Gastroesophageal sphincter (tissue), 3 donors: ENCODE results near the gene FBXW5.

Experiments
- CTCF ChIP-seq, 4 experiments: fragments of 200-600 bp in 2 of 4; fragments of 450-650 bp in 2 of 4; sonication (generic) in 1 of 4; IDR thresholded peaks; one replicate each; pipeline ENCODE4 v1.5.1; 2017 to 2019; ENCODE audit warnings: antibody characterized with exemption in 4 of 4, mild to moderate bottlenecking in 2 of 4, moderate library complexity in 2 of 4
- POLR2AphosphoS5 ChIP-seq: sonication (generic); formaldehyde crosslinking; IDR thresholded peaks from one replicate; pipeline ENCODE4 v1.6.1; 2017; ENCODE audit warnings: antibody characterized with exemption

- TF ChIP-seq POLR2AphosphoS5, result no peak
- no peak for TF ChIP-seq CTCF (IDR thresholded peaks at IDR 0.05)
Measured at GRCh38 chr9:136954270-136955083, 9.9 kb upstream of the FBXW5 start.
